ENCODE data around the gene ZNF587. TPM values are rescaled to one million over a fixed set of nuclear protein-coding genes. Genes with fewer than 3 reads are reported as not detected.

The ZNF587 gene
- total and polyA plus RNA-seq, 2 of the 13 experiments (the other 11 are each of a cell fraction or from before 2014, with no cell fraction given) = 8.7 to 17.5 TPM

GRCh38 chr19:57814505-57815246 is 35.0 kb upstream of the ZNF587 start, which contains the start of gene ZNF552 (continued):
- TF ChIP-seq ZNF710 (CRISPR knock-in tag; IDR thresholded peaks at IDR 0.05; ENCODE audit: borderline replicate concordance) (no peak), JUND (CRISPR knock-in tag; IDR thresholded peaks at IDR 0.05) (no peak), ELF1 (CRISPR knock-in tag; IDR thresholded peaks at IDR 0.05) (peak; percentile 93), IKZF5 (CRISPR knock-in tag; IDR thresholded peaks at IDR 0.05) (peak; percentile 76), ZBTB3 (CRISPR knock-in tag; IDR thresholded peaks at IDR 0.05; ENCODE audit: borderline replicate concordance, low read depth) (no peak), ZFY (CRISPR knock-in tag; IDR thresholded peaks at IDR 0.05) (peak; percentile 72), ZNF687 (CRISPR knock-in tag; IDR thresholded peaks at IDR 0.05) (peak; percentile 79), ETV5 (CRISPR knock-in tag; IDR thresholded peaks at IDR 0.05; ENCODE audit: borderline replicate concordance) (no peak; the same call in 1 of the 2 replicates), MLLT10 (CRISPR knock-in tag; IDR thresholded peaks at IDR 0.05) (no peak), ZHX2 (IDR thresholded peaks at IDR 0.05; ENCODE audit: low read depth) (peak; percentile 51; the same call in 1 of the 2 replicates), ZHX2 (CRISPR knock-in tag; IDR thresholded peaks at IDR 0.05; ENCODE audit: borderline replicate concordance) (no peak), IKZF1 (IDR thresholded peaks at IDR 0.05) (no peak), KAT2B (IDR thresholded peaks at IDR 0.05; ENCODE audit: borderline replicate concordance, low read depth, low read length) (no peak), JUN (CRISPR knock-in tag; IDR thresholded peaks at IDR 0.05) (no peak), NR2F1 (CRISPR knock-in tag; IDR thresholded peaks at IDR 0.05) (no peak), YY1 (IDR thresholded peaks at IDR 0.05; ENCODE audit: insufficient read depth, insufficient replicate concordance, low read depth, low read length) (peak; percentile 81)
